HG02884 (cell line): Measurements from ENCODE around the gene ZBTB7C.

Experiments
- ATAC-seq: cut with Tn5 transposase; IDR thresholded peaks from one replicate; pipeline ENCODE4 v1.9.1; 2021; ENCODE audit warnings: mild to moderate bottlenecking, moderate library complexity; ENCODE audit not compliant: unreplicated experiment

ZBTB7C gene

DNA sequence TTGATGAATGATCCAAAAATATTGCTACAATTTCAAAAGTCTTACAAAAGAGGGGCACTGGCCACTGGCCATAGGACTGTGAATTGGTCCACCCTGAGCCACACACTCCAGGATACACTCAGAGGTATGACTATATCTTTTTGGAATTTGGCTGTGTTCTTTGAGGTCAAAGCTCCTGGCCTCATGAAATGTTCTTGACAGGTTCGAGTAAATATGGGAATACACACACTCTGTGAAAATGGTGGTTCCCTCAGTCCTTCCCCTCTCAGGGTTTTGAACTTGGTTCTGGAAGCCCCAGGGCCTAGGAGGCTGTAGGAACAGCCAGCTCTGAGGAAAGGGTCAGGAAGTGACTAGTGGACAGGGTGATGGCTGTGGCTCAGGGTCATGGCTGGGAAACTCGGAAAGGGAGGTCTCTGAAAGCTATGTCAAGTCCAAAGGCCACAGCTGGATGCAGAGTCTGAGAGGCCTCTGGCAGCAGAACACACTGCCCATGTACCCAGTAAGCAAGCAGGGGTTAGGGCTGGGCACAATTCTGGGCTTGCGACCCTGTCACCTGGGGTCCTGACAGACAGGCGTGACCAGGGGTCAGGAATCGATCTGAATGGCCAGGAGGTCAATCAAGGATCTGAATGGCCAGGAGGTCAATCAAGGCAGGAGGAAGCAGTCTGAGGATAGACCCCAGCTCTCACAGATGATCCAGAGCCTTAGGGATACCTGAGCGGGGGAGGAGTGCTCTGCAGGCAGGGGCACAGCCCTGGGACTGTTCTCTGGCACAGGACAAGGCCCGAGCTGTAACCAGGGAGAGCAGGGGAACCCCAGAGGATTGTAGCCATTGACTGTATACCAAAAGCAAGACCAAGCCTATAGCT is 255.3 kb downstream of the ZBTB7C start:
- ATAC-seq: no peak

DNA sequence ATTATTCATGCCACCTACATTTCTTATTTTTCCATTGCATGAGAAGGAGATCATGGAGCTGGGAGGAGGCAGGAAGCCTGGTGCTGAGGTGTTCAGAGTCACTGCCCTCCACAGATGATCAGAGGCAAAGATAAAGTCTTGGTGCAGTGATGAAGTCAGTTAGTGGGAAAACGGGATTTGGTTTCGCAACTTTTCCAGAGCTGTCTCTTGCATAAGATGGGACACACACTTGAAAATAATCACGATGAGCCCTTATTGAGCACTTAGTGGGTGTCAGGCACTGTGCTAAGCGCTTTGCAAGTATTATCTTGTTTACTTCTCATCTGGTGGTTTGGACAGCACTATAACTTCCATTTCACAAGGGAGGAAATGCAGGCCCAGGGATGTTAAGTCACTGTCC is 256.6 kb downstream of the ZBTB7C start:
- no peak for ATAC-seq

DNA sequence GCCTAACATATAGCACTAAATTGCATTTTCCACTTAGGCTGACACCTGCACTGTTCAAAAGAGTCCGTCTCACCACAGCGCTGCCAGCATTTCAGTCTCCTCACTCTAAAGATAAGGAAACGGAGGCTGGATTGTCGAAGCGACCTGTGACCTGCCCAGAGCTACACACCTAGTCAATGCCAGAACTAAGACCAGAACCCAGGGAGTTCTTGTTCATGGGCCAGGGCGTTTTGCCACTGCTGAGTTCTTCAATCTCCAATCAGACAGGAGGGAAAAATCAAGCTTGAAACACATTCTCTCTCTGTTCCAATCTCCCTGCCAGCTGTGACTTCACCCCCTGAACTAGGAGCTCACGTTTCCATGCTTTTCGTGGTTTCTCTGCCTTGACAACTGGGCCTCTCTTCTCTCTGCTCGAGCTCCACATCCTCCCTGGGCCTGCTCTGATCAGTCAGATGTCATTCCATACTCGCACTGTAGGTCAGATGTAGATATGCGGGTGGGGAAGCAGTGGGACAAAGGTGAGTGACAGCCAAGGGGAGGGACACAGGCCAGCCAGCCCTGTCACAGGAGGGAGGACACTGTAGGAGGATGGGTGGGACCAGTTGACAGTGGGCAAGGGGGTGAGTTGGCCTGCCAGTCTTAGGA is 257.6 kb downstream of the ZBTB7C start:
- ATAC-seq: no peak

- ATAC-seq: no peak
These were observed 260.0 kb downstream of the ZBTB7C start for GRCh38 chr18:48149020-48149685.

GRCh38 chr18:48142994-48143393 is 266.2 kb downstream of the ZBTB7C start:
- no peak for ATAC-seq

GRCh38 chr18:48142353-48142752 is 266.8 kb downstream of the ZBTB7C start:
- ATAC-seq: no peak

GRCh38 chr18:48140731-48141130 is 268.5 kb downstream of the ZBTB7C start:
- no peak for ATAC-seq

GRCh38 chr18:48139431-48140347 is 269.5 kb downstream of the ZBTB7C start:
- no peak for ATAC-seq

- no peak for ATAC-seq
These were observed 270.3 kb downstream of the ZBTB7C start for GRCh38 chr18:48138660-48139430.

DNA sequence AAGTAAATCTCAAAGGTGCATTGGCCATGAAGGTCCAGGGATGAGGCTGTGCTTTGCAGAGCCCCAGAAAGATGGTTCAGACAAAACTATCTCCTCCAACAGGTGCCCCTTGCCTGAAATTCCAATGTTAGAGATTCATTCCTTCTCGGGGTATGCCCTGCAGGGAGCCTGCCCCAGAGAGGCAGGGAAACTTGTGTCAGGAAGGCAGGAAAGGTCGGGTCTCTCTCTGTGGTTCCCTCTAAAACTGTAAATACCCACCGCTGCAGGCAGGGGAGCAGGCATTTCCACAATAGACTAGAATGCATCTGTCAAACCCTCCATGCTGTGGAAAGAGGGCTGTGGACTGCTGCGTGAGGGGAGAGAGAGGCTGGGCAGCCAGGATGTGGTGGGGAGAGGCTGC is 271.0 kb downstream of the ZBTB7C start:
- no peak for ATAC-seq

- no peak for ATAC-seq
These were observed 271.7 kb downstream of the ZBTB7C start for GRCh38 chr18:48137374-48138081.

GRCh38 chr18:48136827-48137373 is 272.3 kb downstream of the ZBTB7C start:
- no peak for ATAC-seq

DNA sequence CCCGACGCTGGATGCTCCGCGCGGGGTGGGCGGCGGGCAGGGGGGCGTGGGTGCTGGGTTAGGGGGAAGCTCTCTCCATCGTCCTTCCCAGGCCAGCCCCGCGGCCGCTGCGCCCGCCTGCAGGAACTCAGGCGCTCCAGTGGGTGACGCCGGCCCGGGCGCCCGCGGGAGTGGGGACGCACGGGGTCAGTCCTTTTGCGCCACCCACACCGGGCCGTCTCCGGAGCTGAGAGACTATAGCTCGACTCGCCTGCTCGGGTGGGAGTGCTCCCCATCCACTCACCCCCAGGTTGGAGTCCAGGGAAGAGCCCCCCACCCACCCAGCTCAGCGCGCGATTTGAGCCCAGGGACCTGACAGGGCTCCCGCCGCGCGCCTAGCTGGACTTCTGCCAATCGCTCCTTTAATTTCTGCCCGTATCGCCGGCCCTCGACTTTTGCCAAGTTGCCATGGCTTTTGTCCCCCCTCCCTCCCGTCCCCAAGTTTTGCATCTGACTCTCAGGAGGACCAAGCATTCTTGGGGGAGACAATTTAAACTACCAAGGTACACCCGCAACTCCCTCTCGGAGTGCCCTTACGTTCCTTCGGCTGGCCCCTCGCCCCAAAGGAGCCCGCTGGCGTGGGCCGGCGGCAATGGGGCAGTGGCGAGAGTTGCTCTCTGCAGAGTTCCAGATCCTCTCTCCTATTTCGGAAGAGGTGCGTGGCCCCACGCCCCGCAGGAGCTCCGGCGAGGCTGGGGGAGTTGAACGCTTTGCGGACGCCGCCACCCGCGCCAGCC is 272.9 kb downstream of the ZBTB7C start:
- ATAC-seq: no peak

- ATAC-seq: no peak
These were observed 273.7 kb downstream of the ZBTB7C start for GRCh38 chr18:48135436-48135966.

DNA sequence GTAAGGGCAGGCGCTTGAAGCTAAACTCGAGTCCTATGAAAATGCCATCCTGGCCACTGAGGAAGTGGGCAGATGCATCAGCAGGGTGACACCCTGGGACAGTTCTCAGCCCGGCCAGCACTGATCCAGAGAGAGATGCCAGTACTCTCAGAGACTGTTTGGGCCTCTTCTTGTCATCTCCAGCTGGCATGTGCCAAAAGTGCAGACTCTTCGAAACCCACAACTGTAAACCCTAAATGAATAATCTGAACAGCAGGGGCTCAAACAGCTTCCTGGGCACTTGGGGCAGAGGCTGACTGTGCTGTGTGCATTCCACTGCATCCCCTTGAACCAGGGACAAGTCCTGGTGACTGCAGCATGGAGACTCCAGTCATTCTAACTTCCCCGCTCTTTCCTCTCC is 274.6 kb downstream of the ZBTB7C start:
- no peak for ATAC-seq

GRCh38 chr18:48133671-48134251 is 275.4 kb downstream of the ZBTB7C start:
- no peak for ATAC-seq

DNA sequence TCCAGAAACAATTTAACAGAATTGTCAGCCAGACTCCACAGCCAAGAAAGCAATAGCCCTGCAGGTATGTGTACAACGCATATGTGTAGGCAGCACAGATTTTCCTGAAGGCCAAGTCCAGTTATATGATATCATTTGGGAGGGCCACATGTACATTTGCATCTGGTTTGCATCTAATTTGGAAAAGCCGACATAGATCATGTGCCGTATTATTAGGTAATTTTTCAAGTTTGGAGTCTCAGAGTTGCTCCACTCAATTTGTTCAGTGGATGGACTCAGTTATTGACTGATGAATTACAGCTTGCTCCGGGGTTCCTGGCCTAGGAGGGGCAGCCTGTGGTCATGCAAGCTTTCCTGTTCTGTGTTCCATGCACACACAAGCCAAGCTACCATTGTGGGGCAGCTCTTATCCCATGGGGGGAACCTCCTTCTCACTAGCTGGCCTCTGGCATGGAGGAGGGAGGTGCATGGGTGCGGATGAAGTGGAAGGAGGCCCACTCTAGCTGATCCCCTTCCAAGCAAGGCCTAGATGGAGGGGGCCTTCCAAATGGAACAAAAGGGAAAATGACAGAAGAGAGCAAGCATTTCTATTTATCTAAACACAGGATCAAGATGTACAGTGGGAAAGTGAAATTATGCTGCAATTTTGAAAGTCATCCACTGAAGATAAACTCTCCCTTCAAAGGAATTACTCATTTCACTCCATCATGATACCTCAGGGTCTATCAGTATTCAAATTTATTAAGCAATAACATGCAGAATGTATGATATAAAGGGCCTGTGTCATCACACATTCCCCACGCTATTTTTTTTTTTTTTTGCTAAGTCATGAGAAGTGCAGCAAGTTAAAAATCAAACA is 276.2 kb downstream of the ZBTB7C start:
- ATAC-seq: no peak
